K562 (cell line): Measurements from ENCODE around the gene IGFBP4. TPM values are rescaled to one million over a fixed set of nuclear protein-coding genes. Genes with fewer than 3 reads are reported as not detected.
A peak's percentile ranks its signal among the peaks of the same experiment; 100 is the strongest.

Source experiments
- CHD1 ChIP-seq: fragments of 200-600 bp; sonication (generic); IDR thresholded peaks from one replicate; pipeline ENCODE4 v1.6.1; 2012; ENCODE audit warnings: mild to moderate bottlenecking, moderate library complexity, low read length, inconsistent platforms
- ETV5 ChIP-seq: sonication (generic); formaldehyde crosslinking; IDR thresholded peaks from 2 replicates; pipeline ENCODE4 v1.4.0; 2020; ENCODE audit warnings: low read depth, mild to moderate bottlenecking, missing genetic modification reagents
- ILK ChIP-seq: fragments of 450-650 bp; IDR thresholded peaks from 2 replicates; pipeline ENCODE4 v1.6.1; 2016; ENCODE audit warnings: missing genetic modification characterization, low read depth, mild to moderate bottlenecking, missing compliant biosample characterization, moderate library complexity, borderline replicate concordance
- KDM5B ChIP-seq: fragments of 200-600 bp; sonication (generic); IDR thresholded peaks from 2 replicates; pipeline ENCODE4 v1.6.1; 2012; ENCODE audit warnings: low read depth, mild to moderate bottlenecking, moderate library complexity, low read length, control low read depth, inconsistent platforms; ENCODE audit not compliant: insufficient replicate concordance
- MYC ChIP-seq, 2 experiments: fragments of 250-450 bp in 1 of 2; sonication (Bioruptor Pico) in 1 of 2; IDR thresholded peaks; 2 replicates each; pipeline versions ENCODE4 v1.5.1 to v1.6.1; 2012 to 2021; ENCODE audit warnings: low read depth in 2 of 2, borderline replicate concordance in 1 of 2, improper control_type of control experiment in 1 of 2, low read length in 1 of 2, mild to moderate bottlenecking in 1 of 2, moderate library complexity in 1 of 2
- NFXL1 ChIP-seq: fragments of 450-650 bp; formaldehyde crosslinking; IDR thresholded peaks from 2 replicates; pipeline ENCODE4 v1.4.0; 2021; ENCODE audit warnings: mild to moderate bottlenecking
- TAF1 ChIP-seq: IDR thresholded peaks from 2 replicates; pipeline ENCODE4 v1.6.1; 2011; ENCODE audit warnings: mild to moderate bottlenecking, low read length, moderate library complexity; ENCODE audit not compliant: insufficient read depth, control insufficient read depth, severe bottlenecking; ENCODE audit errors: extremely low read depth
- TCF7 ChIP-seq: sonication (generic); IDR thresholded peaks from 2 replicates; pipeline ENCODE4 v1.6.1; 2016; ENCODE audit warnings: antibody characterized with exemption, borderline replicate concordance
- YY1 ChIP-seq, 3 experiments: IDR thresholded peaks; 2 replicates each; pipeline ENCODE4 v1.6.1; 2011; ENCODE audit warnings: low read length in 2 of 3, mild to moderate bottlenecking in 2 of 3, moderate library complexity in 2 of 3, borderline replicate concordance in 1 of 3, control low read depth in 1 of 3, low read depth in 1 of 3; ENCODE audit not compliant: insufficient read depth in 3 of 3, insufficient replicate concordance in 2 of 3, control insufficient read depth in 1 of 3, insufficient read length in 1 of 3; ENCODE audit errors: extremely low read depth in 1 of 3
- polyA plus RNA-seq, 8 experiments: library from polyadenylated mRNA; depleted of rRNA in 4 of 8; stranded (reverse) in 5 of 8; unstranded in 3 of 8; fragments of >200 nt; fragmentation: Nextera tagmentation in 2 of 8; fragmentation: Illumina TruSeq in 1 of 8; extraction: Ambion mirVana in 2 of 8; extraction: Trizol in 1 of 8; gene quantifications; 2 replicates each; pipeline versions ENCODE4 v1.2.1 to v1.2.3, GENCODE V29; 2011 to 2014; ENCODE audit warnings: inconsistent platforms in 1 of 8, missing spikeins in 1 of 8
- total RNA-seq, 7 experiments: library from RNA; depleted of rRNA in 6 of 7; stranded (reverse); fragments of >200 nt in 6 of 7; fragmentation: Illumina TruSeq in 2 of 7; extraction: Trizol in 2 of 7; gene quantifications; 2 replicates each; pipeline versions ENCODE4 v1.2.1 to v1.2.3, GENCODE V29; 2011 to 2021; ENCODE audit warnings: low replicate concordance in 1 of 7
- TF ChIP-seq, protein P1 (sequence below): fragments of 250-450 bp; sonication (Bioruptor Pico); IDR thresholded peaks from 2 replicates; pipeline ENCODE4 v1.5.0; 2021
- TF ChIP-seq, protein P2 (sequence below), 2 experiments: IDR thresholded peaks; 2 replicates each; pipeline ENCODE4 v1.6.1; 2011; ENCODE audit warnings: borderline replicate concordance in 1 of 2, control low read depth in 1 of 2, low read depth in 1 of 2, low read length in 1 of 2, mild to moderate bottlenecking in 1 of 2, mixed read lengths in 1 of 2, moderate library complexity in 1 of 2; ENCODE audit not compliant: insufficient read depth in 1 of 2, insufficient read length in 1 of 2, poor library complexity in 1 of 2, severe bottlenecking in 1 of 2; ENCODE audit errors: extremely low read depth in 1 of 2
- TF ChIP-seq, protein P3 (sequence below), 2 experiments: fragments of 450-650 bp in 1 of 2; IDR thresholded peaks; 2 replicates each; pipeline ENCODE4 v1.6.1; 2011 to 2017; ENCODE audit warnings: low read depth in 2 of 2, antibody characterized with exemption in 1 of 2, borderline replicate concordance in 1 of 2, low read length in 1 of 2, mild to moderate bottlenecking in 1 of 2, mixed read lengths in 1 of 2; ENCODE audit not compliant: control insufficient read depth in 1 of 2
- TF ChIP-seq, protein P4 (sequence below), 3 experiments: fragments of 200-800 bp in 1 of 3; fragments of 250-450 bp in 1 of 3; fragments of 450-650 bp in 1 of 3; sonication (Bioruptor Pico) in 1 of 3; sonication (Bioruptor generic) in 1 of 3; formaldehyde crosslinking in 1 of 3; IDR thresholded peaks; 2 replicates each; pipeline versions ENCODE4 v1.6.1 to v1.8.0; 2016 to 2022; ENCODE audit warnings: mild to moderate bottlenecking in 2 of 3, missing genetic modification characterization in 2 of 3, missing compliant biosample characterization in 1 of 3, moderate library complexity in 1 of 3

The IGFBP4 gene
- total and polyA plus RNA-seq, 9 of the 15 experiments (the other 6 are each of a cell fraction or from before 2014, with no cell fraction given): 8.8 to 99.8 (median 18.6) TPM

DNA sequence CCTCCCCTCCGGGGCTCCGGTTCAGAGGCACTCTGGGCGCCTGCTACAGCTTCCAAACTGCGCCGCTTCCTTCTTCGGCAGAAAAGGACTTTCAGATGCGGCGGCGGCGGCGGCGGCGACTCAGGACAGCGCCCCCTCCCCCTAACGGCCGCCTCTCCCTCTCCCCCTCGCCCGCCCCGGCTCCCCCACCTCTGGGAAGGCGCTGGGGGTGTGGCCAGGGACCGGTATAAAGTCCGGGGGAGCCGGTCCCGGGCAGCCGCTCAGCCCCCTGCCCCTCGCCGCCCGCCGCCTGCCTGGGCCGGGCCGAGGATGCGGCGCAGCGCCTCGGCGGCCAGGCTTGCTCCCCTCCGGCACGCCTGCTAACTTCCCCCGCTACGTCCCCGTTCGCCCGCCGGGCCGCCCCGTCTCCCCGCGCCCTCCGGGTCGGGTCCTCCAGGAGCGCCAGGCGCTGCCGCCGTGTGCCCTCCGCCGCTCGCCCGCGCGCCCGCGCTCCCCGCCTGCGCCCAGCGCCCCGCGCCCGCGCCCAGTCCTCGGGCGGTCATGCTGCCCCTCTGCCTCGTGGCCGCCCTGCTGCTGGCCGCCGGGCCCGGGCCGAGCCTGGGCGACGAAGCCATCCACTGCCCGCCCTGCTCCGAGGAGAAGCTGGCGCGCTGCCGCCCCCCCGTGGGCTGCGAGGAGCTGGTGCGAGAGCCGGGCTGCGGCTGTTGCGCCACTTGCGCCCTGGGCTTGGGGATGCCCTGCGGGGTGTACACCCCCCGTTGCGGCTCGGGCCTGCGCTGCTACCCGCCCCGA lies at the start of gene IGFBP4 (continued):
- 0 out of 2 replicates have a peak, but pooled peaks have one; percentile 9 for TF ChIP-seq TCF7
- peak; percentile 7 for TF ChIP-seq CHD1
- TF ChIP-seq, protein P1, sequence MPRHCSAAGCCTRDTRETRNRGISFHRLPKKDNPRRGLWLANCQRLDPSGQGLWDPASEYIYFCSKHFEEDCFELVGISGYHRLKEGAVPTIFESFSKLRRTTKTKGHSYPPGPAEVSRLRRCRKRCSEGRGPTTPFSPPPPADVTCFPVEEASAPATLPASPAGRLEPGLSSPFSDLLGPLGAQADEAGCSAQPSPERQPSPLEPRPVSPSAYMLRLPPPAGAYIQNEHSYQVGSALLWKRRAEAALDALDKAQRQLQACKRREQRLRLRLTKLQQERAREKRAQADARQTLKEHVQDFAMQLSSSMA: no peak
- TF ChIP-seq TAF1: peak; percentile 45
- TF ChIP-seq NFXL1 (CRISPR knock-in tag): no peak
- TF ChIP-seq ETV5 (CRISPR knock-in tag): no peak
- TF ChIP-seq ILK: no peak
- TF ChIP-seq, protein P2, sequence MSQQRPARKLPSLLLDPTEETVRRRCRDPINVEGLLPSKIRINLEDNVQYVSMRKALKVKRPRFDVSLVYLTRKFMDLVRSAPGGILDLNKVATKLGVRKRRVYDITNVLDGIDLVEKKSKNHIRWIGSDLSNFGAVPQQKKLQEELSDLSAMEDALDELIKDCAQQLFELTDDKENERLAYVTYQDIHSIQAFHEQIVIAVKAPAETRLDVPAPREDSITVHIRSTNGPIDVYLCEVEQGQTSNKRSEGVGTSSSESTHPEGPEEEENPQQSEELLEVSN (IDR thresholded peaks at IDR 0.05; ENCODE audit: borderline replicate concordance in 1 of 2, extremely low read depth in 1 of 2, insufficient read depth in 1 of 2, insufficient read length in 1 of 2, low read depth in 1 of 2, low read length in 1 of 2, poor library complexity in 1 of 2, severe bottlenecking in 1 of 2): peak; percentile 93 to 97
- TF ChIP-seq KDM5B: peak; percentile 60
- TF ChIP-seq, protein P3, sequence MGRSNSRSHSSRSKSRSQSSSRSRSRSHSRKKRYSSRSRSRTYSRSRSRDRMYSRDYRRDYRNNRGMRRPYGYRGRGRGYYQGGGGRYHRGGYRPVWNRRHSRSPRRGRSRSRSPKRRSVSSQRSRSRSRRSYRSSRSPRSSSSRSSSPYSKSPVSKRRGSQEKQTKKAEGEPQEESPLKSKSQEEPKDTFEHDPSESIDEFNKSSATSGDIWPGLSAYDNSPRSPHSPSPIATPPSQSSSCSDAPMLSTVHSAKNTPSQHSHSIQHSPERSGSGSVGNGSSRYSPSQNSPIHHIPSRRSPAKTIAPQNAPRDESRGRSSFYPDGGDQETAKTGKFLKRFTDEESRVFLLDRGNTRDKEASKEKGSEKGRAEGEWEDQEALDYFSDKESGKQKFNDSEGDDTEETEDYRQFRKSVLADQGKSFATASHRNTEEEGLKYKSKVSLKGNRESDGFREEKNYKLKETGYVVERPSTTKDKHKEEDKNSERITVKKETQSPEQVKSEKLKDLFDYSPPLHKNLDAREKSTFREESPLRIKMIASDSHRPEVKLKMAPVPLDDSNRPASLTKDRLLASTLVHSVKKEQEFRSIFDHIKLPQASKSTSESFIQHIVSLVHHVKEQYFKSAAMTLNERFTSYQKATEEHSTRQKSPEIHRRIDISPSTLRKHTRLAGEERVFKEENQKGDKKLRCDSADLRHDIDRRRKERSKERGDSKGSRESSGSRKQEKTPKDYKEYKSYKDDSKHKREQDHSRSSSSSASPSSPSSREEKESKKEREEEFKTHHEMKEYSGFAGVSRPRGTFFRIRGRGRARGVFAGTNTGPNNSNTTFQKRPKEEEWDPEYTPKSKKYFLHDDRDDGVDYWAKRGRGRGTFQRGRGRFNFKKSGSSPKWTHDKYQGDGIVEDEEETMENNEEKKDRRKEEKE (IDR thresholded peaks at IDR 0.05; ENCODE audit: borderline replicate concordance in 1 of 2, control insufficient read depth in 1 of 2, low read depth in 2 of 2, low read length in 1 of 2): no peak
- TF ChIP-seq YY1 (IDR thresholded peaks at IDR 0.05; ENCODE audit: borderline replicate concordance in 1 of 3, control insufficient read depth in 1 of 3, extremely low read depth in 1 of 3, insufficient read depth in 3 of 3, insufficient read length in 1 of 3, insufficient replicate concordance in 2 of 3, low read depth in 1 of 3, low read length in 2 of 3): peak in 2 of 3 experiments; percentile 68 to 85
- TF ChIP-seq, protein P4, sequence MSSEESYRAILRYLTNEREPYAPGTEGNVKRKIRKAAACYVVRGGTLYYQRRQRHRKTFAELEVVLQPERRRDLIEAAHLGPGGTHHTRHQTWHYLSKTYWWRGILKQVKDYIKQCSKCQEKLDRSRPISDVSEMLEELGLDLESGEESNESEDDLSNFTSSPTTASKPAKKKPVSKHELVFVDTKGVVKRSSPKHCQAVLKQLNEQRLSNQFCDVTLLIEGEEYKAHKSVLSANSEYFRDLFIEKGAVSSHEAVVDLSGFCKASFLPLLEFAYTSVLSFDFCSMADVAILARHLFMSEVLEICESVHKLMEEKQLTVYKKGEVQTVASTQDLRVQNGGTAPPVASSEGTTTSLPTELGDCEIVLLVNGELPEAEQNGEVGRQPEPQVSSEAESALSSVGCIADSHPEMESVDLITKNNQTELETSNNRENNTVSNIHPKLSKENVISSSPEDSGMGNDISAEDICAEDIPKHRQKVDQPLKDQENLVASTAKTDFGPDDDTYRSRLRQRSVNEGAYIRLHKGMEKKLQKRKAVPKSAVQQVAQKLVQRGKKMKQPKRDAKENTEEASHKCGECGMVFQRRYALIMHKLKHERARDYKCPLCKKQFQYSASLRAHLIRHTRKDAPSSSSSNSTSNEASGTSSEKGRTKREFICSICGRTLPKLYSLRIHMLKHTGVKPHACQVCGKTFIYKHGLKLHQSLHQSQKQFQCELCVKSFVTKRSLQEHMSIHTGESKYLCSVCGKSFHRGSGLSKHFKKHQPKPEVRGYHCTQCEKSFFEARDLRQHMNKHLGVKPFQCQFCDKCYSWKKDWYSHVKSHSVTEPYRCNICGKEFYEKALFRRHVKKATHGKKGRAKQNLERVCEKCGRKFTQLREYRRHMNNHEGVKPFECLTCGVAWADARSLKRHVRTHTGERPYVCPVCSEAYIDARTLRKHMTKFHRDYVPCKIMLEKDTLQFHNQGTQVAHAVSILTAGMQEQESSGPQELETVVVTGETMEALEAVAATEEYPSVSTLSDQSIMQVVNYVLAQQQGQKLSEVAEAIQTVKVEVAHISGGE (CRISPR knock-in tag; IDR thresholded peaks at IDR 0.05): no peak; a peak in 1 of 6 replicates
- peak; percentile 72 for TF ChIP-seq MYC (IDR thresholded peaks at IDR 0.05; ENCODE audit: low read depth, low read length)
- no peak for TF ChIP-seq MYC (CRISPR knock-in tag; IDR thresholded peaks at IDR 0.05; ENCODE audit: borderline replicate concordance, low read depth)
